ENCODE measurements around the gene LHPP.

- no peak for TF ChIP-seq CTCF (conservative IDR thresholded peaks at IDR 0.05)
- TF ChIP-seq EZH2 (IDR thresholded peaks at IDR 0.05; ENCODE audit: low read depth) = no peak
These were observed 104.7 kb downstream of the LHPP start for GRCh38 chr10:124566222-124566888.
